Retinal pigment epithelial cell (primary cell): ENCODE results near the gene ERVW-1.

Experiments used
- DNase-seq: peaks from one replicate; pipeline ENCODE4 v3.0.0-alpha.2; 2010; ENCODE audit warnings: low read depth
- H3K4me3 ChIP-seq: 2 replicates; pipeline ENCODE4 v1.5.1; 2011; ENCODE audit warnings: mild to moderate bottlenecking, low read length, control low read depth, moderate library complexity
- CTCF ChIP-seq: conservative IDR thresholded peaks from 2 replicates; pipeline ENCODE4 v1.5.1; 2011; ENCODE audit warnings: low read depth, low read length, control low read depth, inconsistent platforms

Gene ERVW-1

GRCh38 chr7:92421676-92422435 is 55.9 kb downstream of the ERVW-1 start:
- no peak for TF ChIP-seq CTCF
- H3K4me3 ChIP-seq, result no peak overlapping the region
- DNase-seq, result no peak
